OCI-LY1 (cell line): Measurements from ENCODE around the gene CRPPA.

ENCODE experiments used
- EZH2 ChIP-seq: fragments of 200-600 bp; sonication (generic), shearing (Covaris generic); IDR thresholded peaks from 2 replicates; pipeline ENCODE4 v1.8.0; 2017; ENCODE audit warnings: borderline replicate concordance, mixed run types, mild to moderate bottlenecking, antibody characterized with exemption, low read length, moderate library complexity, mixed read lengths
- TF ChIP-seq, protein P1 (sequence below): fragments of 200-600 bp; sonication (generic), shearing (Covaris generic); IDR thresholded peaks from 2 replicates; pipeline ENCODE4 v1.5.1; 2017; ENCODE audit warnings: mild to moderate bottlenecking, antibody characterized with exemption, low read length, moderate library complexity, mixed read lengths

DNA sequence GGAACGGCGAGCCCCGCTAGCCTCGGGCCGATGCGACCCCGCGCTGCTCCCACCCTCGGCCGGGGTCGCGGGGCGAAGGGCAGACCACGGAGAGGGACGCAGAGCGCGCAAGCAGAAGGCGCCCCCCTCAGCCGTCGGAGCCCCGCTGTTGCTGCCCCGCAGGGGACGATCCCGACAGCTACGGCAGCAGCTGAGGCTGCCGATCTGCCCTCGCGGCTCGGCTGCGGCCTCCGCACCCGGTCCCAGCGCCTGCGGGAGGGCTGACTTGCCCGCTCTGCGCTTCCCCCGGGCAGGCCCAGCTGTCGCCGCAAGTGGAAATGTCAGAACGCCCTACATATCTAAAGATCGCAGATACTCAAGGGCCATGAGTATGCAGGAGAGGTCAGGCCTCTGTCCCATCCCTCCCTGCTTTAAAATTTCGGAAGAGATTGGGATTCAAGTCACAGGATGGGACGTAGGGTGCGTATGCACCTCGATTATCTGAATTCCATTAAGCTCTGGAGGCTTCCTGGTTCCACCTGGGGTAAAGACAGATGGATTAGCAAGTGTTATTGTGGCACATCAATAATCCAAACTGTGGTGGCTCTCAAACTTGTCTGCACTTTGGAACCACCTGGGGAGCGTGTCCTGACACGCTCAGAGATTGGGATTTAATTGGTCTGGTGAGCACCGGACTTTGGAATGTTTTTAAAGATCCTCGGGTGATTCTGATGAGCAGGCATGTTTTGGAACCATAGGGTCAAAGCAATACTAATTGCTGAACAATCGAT, at the start of gene CRPPA:
- TF ChIP-seq EZH2, result no peak
- TF ChIP-seq, protein P1, sequence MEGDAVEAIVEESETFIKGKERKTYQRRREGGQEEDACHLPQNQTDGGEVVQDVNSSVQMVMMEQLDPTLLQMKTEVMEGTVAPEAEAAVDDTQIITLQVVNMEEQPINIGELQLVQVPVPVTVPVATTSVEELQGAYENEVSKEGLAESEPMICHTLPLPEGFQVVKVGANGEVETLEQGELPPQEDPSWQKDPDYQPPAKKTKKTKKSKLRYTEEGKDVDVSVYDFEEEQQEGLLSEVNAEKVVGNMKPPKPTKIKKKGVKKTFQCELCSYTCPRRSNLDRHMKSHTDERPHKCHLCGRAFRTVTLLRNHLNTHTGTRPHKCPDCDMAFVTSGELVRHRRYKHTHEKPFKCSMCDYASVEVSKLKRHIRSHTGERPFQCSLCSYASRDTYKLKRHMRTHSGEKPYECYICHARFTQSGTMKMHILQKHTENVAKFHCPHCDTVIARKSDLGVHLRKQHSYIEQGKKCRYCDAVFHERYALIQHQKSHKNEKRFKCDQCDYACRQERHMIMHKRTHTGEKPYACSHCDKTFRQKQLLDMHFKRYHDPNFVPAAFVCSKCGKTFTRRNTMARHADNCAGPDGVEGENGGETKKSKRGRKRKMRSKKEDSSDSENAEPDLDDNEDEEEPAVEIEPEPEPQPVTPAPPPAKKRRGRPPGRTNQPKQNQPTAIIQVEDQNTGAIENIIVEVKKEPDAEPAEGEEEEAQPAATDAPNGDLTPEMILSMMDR, result no peak
